Measurements from ENCODE around the gene ZNF423.

- TF ChIP-seq POLR2AphosphoS5 (IDR thresholded peaks at IDR 0.05) = no peak
- TF ChIP-seq, protein P1, sequence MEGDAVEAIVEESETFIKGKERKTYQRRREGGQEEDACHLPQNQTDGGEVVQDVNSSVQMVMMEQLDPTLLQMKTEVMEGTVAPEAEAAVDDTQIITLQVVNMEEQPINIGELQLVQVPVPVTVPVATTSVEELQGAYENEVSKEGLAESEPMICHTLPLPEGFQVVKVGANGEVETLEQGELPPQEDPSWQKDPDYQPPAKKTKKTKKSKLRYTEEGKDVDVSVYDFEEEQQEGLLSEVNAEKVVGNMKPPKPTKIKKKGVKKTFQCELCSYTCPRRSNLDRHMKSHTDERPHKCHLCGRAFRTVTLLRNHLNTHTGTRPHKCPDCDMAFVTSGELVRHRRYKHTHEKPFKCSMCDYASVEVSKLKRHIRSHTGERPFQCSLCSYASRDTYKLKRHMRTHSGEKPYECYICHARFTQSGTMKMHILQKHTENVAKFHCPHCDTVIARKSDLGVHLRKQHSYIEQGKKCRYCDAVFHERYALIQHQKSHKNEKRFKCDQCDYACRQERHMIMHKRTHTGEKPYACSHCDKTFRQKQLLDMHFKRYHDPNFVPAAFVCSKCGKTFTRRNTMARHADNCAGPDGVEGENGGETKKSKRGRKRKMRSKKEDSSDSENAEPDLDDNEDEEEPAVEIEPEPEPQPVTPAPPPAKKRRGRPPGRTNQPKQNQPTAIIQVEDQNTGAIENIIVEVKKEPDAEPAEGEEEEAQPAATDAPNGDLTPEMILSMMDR (IDR thresholded peaks at IDR 0.05) = no peak
- no peak for TF ChIP-seq POLR2A (IDR thresholded peaks at IDR 0.05)
Observed at GRCh38 chr16:49681217-49681883, 174.6 kb downstream of the ZNF423 start.
